Peyer's patch (tissue), 4 donors: Measurements from ENCODE around the gene ABHD10. TPM values are rescaled to one million over a fixed set of nuclear protein-coding genes. Genes with fewer than 3 reads are reported as not detected.
"Not testable (repeated sequence)": the region's sequence is repeated elsewhere in the genome, so short reads cannot be mapped to it uniquely, and the experiment has no call there.

Experiments used
- DNase-seq, 3 donors: peaks; one replicate each; pipeline ENCODE4 v3.0.0-alpha.2; 2017 to 2019
- H3K27ac ChIP-seq, 4 donors: fragments of 200-600 bp; sonication (generic); one replicate each; pipeline ENCODE4 v1.5.1; 2016 to 2019
- H3K27me3 ChIP-seq, 2 donors: fragments of 200-600 bp; sonication (generic); one replicate each; pipeline ENCODE4 v1.5.1; 2019
- H3K36me3 ChIP-seq, 3 donors: fragments of 200-600 bp; sonication (generic); one replicate each; pipeline ENCODE4 v1.5.1; 2016 to 2019
- H3K4me1 ChIP-seq, 4 donors: fragments of 200-600 bp; sonication (generic); one replicate each; pipeline ENCODE4 v1.5.1; 2016 to 2019
- H3K4me3 ChIP-seq, 4 donors: fragments of 200-600 bp; sonication (generic); 1 replicate in 3 of 4; 2 replicates in 1 of 4; pipeline ENCODE4 v1.5.1; 2016 to 2019; ENCODE audit warnings: mild to moderate bottlenecking in 1 of 4
- H3K9me3 ChIP-seq, 4 donors: fragments of 200-600 bp; sonication (generic); one replicate each; pipeline ENCODE4 v1.5.1; 2016 to 2019; ENCODE audit warnings: mild to moderate bottlenecking in 1 of 4
- CTCF ChIP-seq, 6 experiments: fragments of 450-650 bp in 4 of 6; fragments of 200-600 bp in 2 of 6; sonication (generic) in 1 of 6; IDR thresholded peaks; one replicate each; pipeline ENCODE4 v1.5.1; 2017 to 2019; ENCODE audit warnings: antibody characterized with exemption in 6 of 6, mild to moderate bottlenecking in 3 of 6, moderate library complexity in 1 of 6
- POLR2A ChIP-seq, 2 donors: fragments of 450-650 bp; IDR thresholded peaks; one replicate each; pipeline ENCODE4 v1.5.1; 2017; ENCODE audit warnings: antibody characterized with exemption in 2 of 2, mild to moderate bottlenecking in 2 of 2, moderate library complexity in 2 of 2
- total RNA-seq, 4 donors: library from RNA; depleted of rRNA; stranded (reverse); fragments of >200 nt; gene quantifications; one replicate each; pipeline ENCODE4 v1.1.0, GENCODE V29; 2016

Gene ABHD10
- total RNA-seq, 4 donors from 2014 or later: 7.4 to 20.9 (median 11.8) TPM

- TF ChIP-seq CTCF (IDR thresholded peaks at IDR 0.05) (no peak), POLR2A (IDR thresholded peaks at IDR 0.05) (no peak)
- H3K9me3 ChIP-seq: no peaks in the 10 kb centered on the region
- no peaks in the 10 kb centered on the region for H3K36me3 ChIP-seq
- no peaks in the 10 kb centered on the region for H3K27me3 ChIP-seq
- H3K4me1 ChIP-seq: no peaks in the 10 kb centered on the region
- no peak for DNase-seq
- no peak overlapping the region for H3K4me3 ChIP-seq
- no peak overlapping the region for H3K27ac ChIP-seq
Measured at GRCh38 chr3:112035241-112035640, 56.4 kb downstream of the ABHD10 start.

GRCh38 chr3:112037194-112037593 is 58.4 kb downstream of the ABHD10 start:
- not testable (repeated sequence) for H3K9me3 ChIP-seq, H3K36me3 ChIP-seq, DNase-seq, H3K27ac ChIP-seq, H3K4me1 ChIP-seq, H3K4me3 ChIP-seq, H3K27me3 ChIP-seq

- no peaks in the 10 kb centered on the region for H3K9me3 ChIP-seq
- TF ChIP-seq CTCF (IDR thresholded peaks at IDR 0.05): no peak
- no peak for TF ChIP-seq POLR2A (IDR thresholded peaks at IDR 0.05)
- H3K4me3 ChIP-seq: no peak overlapping the region
- no peaks in the 10 kb centered on the region for H3K27me3 ChIP-seq
- DNase-seq: no peak
- no peak overlapping the region for H3K27ac ChIP-seq
- no peaks in the 10 kb centered on the region for H3K4me1 ChIP-seq
- no peaks in the 10 kb centered on the region for H3K36me3 ChIP-seq
Measured at GRCh38 chr3:112038863-112039262, 60.0 kb downstream of the ABHD10 start.

GRCh38 chr3:112041321-112041720 is 62.5 kb downstream of the ABHD10 start:
- Histone ChIP-seq H3K27ac (no peak overlapping the region), H3K4me1 (no peaks in the 10 kb centered on the region), H3K36me3 (no peaks in the 10 kb centered on the region), H3K27me3 (no peaks in the 10 kb centered on the region), H3K9me3 (no peaks in the 10 kb centered on the region), H3K4me3 (no peak overlapping the region)
- TF ChIP-seq POLR2A (IDR thresholded peaks at IDR 0.05) (no peak), CTCF (IDR thresholded peaks at IDR 0.05) (no peak)
- DNase-seq: no peak

GRCh38 chr3:112042842-112043280 is 64.0 kb downstream of the ABHD10 start:
- no peak for DNase-seq
- TF ChIP-seq CTCF (IDR thresholded peaks at IDR 0.05) (no peak), POLR2A (IDR thresholded peaks at IDR 0.05) (no peak)
- Histone ChIP-seq H3K4me1 (no peaks in the 10 kb centered on the region), H3K27me3 (no peaks in the 10 kb centered on the region), H3K36me3 (no peaks in the 10 kb centered on the region), H3K27ac (no peak overlapping the region), H3K9me3 (no peaks in the 10 kb centered on the region), H3K4me3 (no peak overlapping the region)

Other genes starting within 250 kb of the ABHD10 start
- gene PHLDB2, start 119.8 kb upstream of the ABHD10 start, total RNA-seq: 10 to 100 TPM in 3 of 4 donors, 1 to 10 TPM in 1; 6.0 to 66.0 (median 12.5) TPM
- 1 to 10 TPM in 1 of 4 donors, not detected in 3; 1.1 TPM for gene TAGLN3, start 19.9 kb downstream of the ABHD10 start, total RNA-seq
- not detected for gene TMPRSS7, start 55.7 kb downstream of the ABHD10 start, total RNA-seq
- 10 to 100 TPM; 13.2 to 31.0 (median 25.9) TPM for gene C3orf52, start 107.4 kb downstream of the ABHD10 start, total RNA-seq
- 1 to 10 TPM in 1 of 4 donors, under 1 TPM in 1, not detected in 2; 0.40 to 5.8 TPM for gene GCSAM, start 154.2 kb downstream of the ABHD10 start, total RNA-seq